Astrocyte of the spinal cord (primary cell): ENCODE data around the gene PCYOX1L.
A peak's percentile ranks its signal among the peaks of the same experiment; 100 is the strongest.

Experiments
- DNase-seq: peaks from one replicate; pipeline ENCODE4 v3.0.0; 2011; ENCODE audit warnings: low read depth, low spot score
- H3K4me3 ChIP-seq: 2 replicates; pipeline ENCODE4 v1.5.1; 2011; ENCODE audit warnings: low read depth, mild to moderate bottlenecking, low read length, moderate library complexity
- CTCF ChIP-seq: IDR thresholded peaks from 2 replicates; pipeline ENCODE4 v1.5.1; 2012; ENCODE audit warnings: low read depth, mild to moderate bottlenecking, low read length, inconsistent platforms
- in situ Hi-C: cut with HindIII; loops from 2 replicates; pipeline ENCODE4 v1.10.0; 2017; ENCODE audit warnings: low sequenced_read_pairs

The PCYOX1L gene

DNA sequence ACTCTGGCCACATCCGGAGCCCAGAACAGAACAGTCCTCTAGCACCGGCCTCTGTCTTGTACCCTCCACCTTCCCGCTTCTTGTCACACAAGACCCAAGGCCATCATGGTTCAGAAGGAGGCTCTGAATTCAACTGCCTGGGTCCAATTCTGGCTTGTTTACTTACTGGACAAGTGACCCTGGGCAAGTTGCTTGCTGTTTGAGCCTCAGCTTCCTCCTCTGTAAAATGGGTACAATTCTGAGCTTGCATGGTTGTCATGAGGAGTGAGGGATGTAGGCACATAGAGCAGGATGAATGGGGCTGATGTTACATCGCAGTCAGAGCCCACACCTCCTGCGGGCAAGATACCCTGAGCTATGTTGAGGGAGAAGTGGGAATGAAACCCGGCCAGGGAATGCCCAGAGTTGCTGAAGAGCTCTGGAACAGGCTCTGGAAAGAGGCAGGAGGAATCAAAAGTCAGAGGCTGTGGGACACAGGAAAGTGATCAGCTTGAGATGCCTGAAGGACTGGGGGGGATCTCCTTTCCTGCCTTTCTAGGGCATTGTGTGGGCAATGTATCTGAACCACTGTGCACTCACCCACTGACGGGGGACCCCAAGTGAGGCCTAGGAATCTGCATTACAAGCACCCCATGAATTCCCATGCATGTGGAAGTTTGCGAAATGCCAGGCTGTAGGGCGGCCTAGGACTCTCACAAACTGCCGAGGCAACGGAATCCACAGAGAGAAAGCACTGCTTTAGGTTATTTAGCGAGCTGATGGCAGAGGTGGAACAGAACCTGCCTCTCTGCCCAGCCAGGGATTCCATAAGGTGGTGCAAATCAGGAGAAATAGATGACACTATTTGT lies 50.6 kb downstream of the PCYOX1L start:
- peak overlapping the region; percentile 56 for H3K4me3 ChIP-seq
- no peak for DNase-seq
- no peak for TF ChIP-seq CTCF
- in situ Hi-C loops, result no loop called here

DNA sequence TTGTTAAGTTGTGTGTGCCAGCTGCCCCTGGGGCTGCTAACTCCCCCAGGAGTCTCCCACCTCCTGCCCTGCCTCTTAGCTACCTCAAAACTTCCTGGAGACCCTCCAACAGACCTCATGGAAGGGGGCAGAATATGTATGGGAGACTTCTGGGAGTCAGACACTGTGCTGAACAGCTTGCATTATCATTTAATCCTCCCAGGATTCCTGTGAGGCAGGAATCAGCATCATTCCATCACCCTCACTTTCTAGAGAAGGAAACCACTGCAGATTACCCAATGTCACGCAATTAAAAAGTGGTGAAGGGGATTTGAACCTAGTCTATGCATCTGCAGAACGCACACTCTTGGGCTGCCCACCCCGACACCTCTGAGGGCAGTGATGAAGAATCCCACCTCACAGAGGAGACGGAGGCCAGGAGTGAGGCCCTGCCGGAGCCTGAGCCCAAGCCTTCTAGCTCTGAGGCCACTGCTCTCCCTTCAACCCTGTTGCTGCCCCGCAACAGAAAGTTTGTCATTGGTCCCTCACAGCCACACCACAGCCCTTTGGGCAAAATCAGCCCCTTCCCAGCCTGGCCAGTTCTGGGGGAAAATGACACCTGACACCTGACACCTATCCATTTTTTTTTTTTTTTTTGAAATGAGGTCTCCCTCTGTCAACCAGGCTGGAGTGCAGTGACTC lies 51.6 kb downstream of the PCYOX1L start:
- H3K4me3 ChIP-seq, result peak overlapping the region; percentile 56
- TF ChIP-seq CTCF, result no peak
- in situ Hi-C loops, result no loop called here
- no peak for DNase-seq

GRCh38 chr5:149410071-149410470 lies 52.2 kb downstream of the PCYOX1L start:
- TF ChIP-seq CTCF, result no peak
- DNase-seq, result no peak
- peak overlapping the region; percentile 56 for H3K4me3 ChIP-seq
- in situ Hi-C loops, result no loop called here

DNA sequence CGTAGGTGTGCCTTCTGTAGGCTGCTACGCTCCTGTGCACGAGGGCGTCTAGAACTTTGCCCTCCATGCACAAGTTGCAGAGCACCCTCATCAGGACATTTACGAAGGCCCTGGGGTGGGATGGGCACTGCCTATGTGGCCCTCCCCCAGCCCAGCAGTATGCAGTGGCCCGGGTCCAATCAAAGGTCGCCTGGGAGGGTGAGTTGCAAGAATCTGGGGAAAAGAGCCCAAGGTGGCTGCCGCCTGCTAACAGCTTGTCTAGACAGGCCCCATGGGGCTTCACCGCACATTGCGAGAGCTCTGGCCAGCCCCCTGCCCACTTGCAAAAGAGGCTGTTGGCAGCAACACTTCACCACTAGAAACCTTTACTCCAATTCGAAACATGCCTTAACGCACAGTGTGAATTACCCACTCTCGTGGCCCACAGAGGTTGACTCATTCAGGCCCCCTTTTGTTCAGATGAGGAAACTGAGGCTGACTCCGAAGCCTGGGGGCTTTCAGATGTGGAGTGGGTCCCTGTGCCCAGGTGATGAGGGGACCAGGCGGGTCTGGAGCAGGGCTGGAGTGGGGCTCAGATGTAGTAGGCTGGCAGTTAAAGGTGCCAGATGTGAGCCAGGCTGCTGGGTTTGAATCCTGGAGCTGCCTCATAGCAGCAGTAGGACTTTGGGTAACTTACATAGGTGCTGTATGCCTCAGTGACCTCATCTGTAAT lies 53.0 kb downstream of the PCYOX1L start:
- in situ Hi-C loops, result no loop called here
- no peak for TF ChIP-seq CTCF
- no peak for DNase-seq
- H3K4me3 ChIP-seq, result peak overlapping the region; percentile 56

- in situ Hi-C loops, result no loop called here
- no peak for TF ChIP-seq CTCF
- no peak for DNase-seq
- H3K4me3 ChIP-seq, result no peak overlapping the region
These were observed 54.1 kb downstream of the PCYOX1L start for GRCh38 chr5:149411738-149412519.
